Keratinocyte (primary cell): ENCODE measurements around the gene GNAT2. TPM values are rescaled to one million over a fixed set of nuclear protein-coding genes. Genes with fewer than 3 reads are reported as not detected.

ENCODE experiments used
- DNase-seq: peaks from one replicate; pipeline ENCODE4 v3.0.0-alpha.2; 2011; ENCODE audit warnings: low read depth, missing footprints, low spot score
- FAIRE-seq: peaks from 2 replicates; lab custom pipeline; 2011; peaks lifted over from hg19 to GRCh38; lab: Jason Lieb, UNC
- H2AFZ ChIP-seq: 2 replicates; pipeline ENCODE4 v1.6.0; 2012; ENCODE audit warnings: low read length, control low read depth, inconsistent platforms; ENCODE audit not compliant: control insufficient read depth
- H3K27ac ChIP-seq: 2 replicates; pipeline ENCODE4 v1.5.1; 2011; ENCODE audit warnings: low read length; ENCODE audit not compliant: control insufficient read depth, insufficient read depth
- H3K27me3 ChIP-seq: 3 replicates; pipeline ENCODE4 v1.6.0; 2011; ENCODE audit warnings: low read length; ENCODE audit not compliant: control insufficient read depth, insufficient read depth; ENCODE audit errors: extremely low read depth
- H3K36me3 ChIP-seq, 2 experiments: 2 replicates in 1 of 2; 3 replicates in 1 of 2; pipeline ENCODE4 v1.5.1; 2011; ENCODE audit warnings: low read length in 2 of 2, mild to moderate bottlenecking in 1 of 2; ENCODE audit not compliant: control insufficient read depth in 2 of 2, insufficient read depth in 2 of 2; ENCODE audit errors: extremely low read depth in 1 of 2
- H3K4me1 ChIP-seq: 3 replicates; pipeline ENCODE4 v1.5.1; 2011; ENCODE audit warnings: low read length; ENCODE audit not compliant: control insufficient read depth, insufficient read depth; ENCODE audit errors: extremely low read depth
- H3K4me2 ChIP-seq: 3 replicates; pipeline ENCODE4 v1.6.0; 2011; ENCODE audit warnings: low read depth, low read length; ENCODE audit not compliant: control insufficient read depth, insufficient read depth; ENCODE audit errors: extremely low read depth
- H3K4me3 ChIP-seq, 3 experiments: fragments of 200-600 bp in 1 of 3; sonication (generic) in 1 of 3; 2 replicates in 2 of 3; 3 replicates in 1 of 3; pipeline ENCODE4 v1.5.1; 2011 to 2016; ENCODE audit warnings: low read length in 3 of 3, mild to moderate bottlenecking in 3 of 3, control low read depth in 2 of 3, inconsistent platforms in 1 of 3, low read depth in 1 of 3, mixed read lengths in 1 of 3, mixed run types in 1 of 3, moderate library complexity in 1 of 3; ENCODE audit not compliant: control insufficient read depth in 2 of 3, insufficient read depth in 2 of 3; ENCODE audit errors: extremely low read depth in 1 of 3
- H3K79me2 ChIP-seq: 2 replicates; pipeline ENCODE4 v1.6.0; 2012; ENCODE audit warnings: low read length; ENCODE audit not compliant: control insufficient read depth, insufficient read depth
- H3K9ac ChIP-seq: 3 replicates; pipeline ENCODE4 v1.6.0; 2011; ENCODE audit warnings: low read length; ENCODE audit not compliant: control insufficient read depth, insufficient read depth; ENCODE audit errors: extremely low read depth
- H3K9me1 ChIP-seq: 3 replicates; pipeline ENCODE4 v1.6.0; 2011; ENCODE audit warnings: low read length; ENCODE audit not compliant: control insufficient read depth, insufficient read depth; ENCODE audit errors: extremely low read depth
- H3K9me3 ChIP-seq: 2 replicates; pipeline ENCODE4 v1.5.1; 2012; ENCODE audit warnings: low read depth, low read length; ENCODE audit not compliant: control insufficient read depth
- H4K20me1 ChIP-seq: 3 replicates; pipeline ENCODE4 v1.6.0; 2011; ENCODE audit warnings: low read length; ENCODE audit not compliant: control insufficient read depth, insufficient read depth; ENCODE audit errors: extremely low read depth
- EZH2 ChIP-seq: IDR thresholded peaks from one replicate; pipeline ENCODE4 v1.6.1; 2012; ENCODE audit warnings: inconsistent platforms, mild to moderate bottlenecking, low read length, moderate library complexity
- dilution Hi-C: fragments of 300-500 bp; cut with MboI; formaldehyde crosslinking; loops from one replicate; pipeline ENCODE4 v1.7.0; 2020; ENCODE audit warnings: low sequenced_read_pairs; ENCODE audit not compliant: extremely low pct_ligation_motif_present
- polyA plus RNA-seq, 5 experiments: library from polyadenylated mRNA; depleted of rRNA in 3 of 5; stranded (reverse) in 3 of 5; stranded (forward) in 1 of 5; unstranded in 1 of 5; fragments of >200 nt; gene quantifications; 1 replicate in 1 of 5; 2 replicates in 3 of 5; 3 replicates in 1 of 5; pipeline versions ENCODE4 v1.2.1 to v1.2.3, GENCODE V29; 2011 to 2012; ENCODE audit warnings: missing spikeins in 2 of 5, low read depth in 1 of 5, low replicate concordance in 1 of 5
- TF ChIP-seq, protein P1 (sequence below), 3 experiments: IDR thresholded peaks in 1 of 3; conservative IDR thresholded peaks in 1 of 3; optimal IDR thresholded peaks in 1 of 3; 2 replicates in 2 of 3; 3 replicates in 1 of 3; pipeline versions ENCODE3 to v1.5.1; 2011; ENCODE audit warnings: low read length in 3 of 3, mild to moderate bottlenecking in 3 of 3, moderate library complexity in 2 of 3, control low read depth in 1 of 3, inconsistent platforms in 1 of 3; ENCODE audit not compliant: insufficient read depth in 2 of 3; ENCODE audit errors: extremely low read depth in 1 of 3

The GNAT2 gene
- polyA plus RNA-seq, 1 donor (not counting 4 experiments of a cell fraction or from before 2014, with no cell fraction given) = 0.17 TPM

DNA sequence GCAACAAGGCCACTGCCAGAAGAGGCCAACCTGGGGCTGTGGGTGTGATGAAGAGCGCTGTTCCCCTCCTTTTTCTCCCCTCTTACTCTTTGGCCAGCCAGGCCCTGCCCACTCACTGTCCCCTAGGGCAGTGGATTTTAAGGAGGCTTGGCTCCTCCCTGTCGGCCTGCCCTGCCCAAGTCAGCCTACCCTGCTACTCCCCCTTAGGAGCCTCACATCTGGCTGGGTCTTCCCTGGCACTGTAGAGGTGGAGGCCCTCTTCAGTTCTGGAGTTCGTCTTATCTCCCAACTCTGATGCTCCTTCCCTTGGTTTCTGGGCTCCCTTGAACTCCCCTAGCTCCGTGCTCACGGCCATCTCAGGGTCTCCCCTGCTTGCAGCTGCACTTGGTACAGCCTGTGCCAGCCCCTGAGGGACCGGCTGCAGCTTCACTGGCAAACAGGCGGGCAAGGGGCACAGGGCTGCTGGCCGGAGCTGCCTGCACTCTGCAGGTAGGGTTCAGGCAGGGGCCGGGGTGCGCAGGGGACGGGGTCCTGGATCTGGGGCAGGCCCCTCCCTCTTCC lies 4.3 kb upstream of the GNAT2 start:
- Histone ChIP-seq H3K4me3 (no peak overlapping the region), H3K9ac (no peak overlapping the region), H3K27ac (no peak overlapping the region), H3K4me1 (peaks cover 20% of the 10 kb centered on the region), H3K79me2 (peaks cover 50% of the 10 kb centered on the region), H4K20me1 (no peaks in the 10 kb centered on the region), H3K4me2 (no peak overlapping the region), H2AFZ (no peak overlapping the region), H3K9me1 (no peaks in the 10 kb centered on the region), H3K27me3 (no peaks in the 10 kb centered on the region), H3K36me3 (peaks cover 7 to 9% of the 10 kb centered on the region in 2 experiments), H3K9me3 (no peaks in the 10 kb centered on the region)
- TF ChIP-seq, protein P1, sequence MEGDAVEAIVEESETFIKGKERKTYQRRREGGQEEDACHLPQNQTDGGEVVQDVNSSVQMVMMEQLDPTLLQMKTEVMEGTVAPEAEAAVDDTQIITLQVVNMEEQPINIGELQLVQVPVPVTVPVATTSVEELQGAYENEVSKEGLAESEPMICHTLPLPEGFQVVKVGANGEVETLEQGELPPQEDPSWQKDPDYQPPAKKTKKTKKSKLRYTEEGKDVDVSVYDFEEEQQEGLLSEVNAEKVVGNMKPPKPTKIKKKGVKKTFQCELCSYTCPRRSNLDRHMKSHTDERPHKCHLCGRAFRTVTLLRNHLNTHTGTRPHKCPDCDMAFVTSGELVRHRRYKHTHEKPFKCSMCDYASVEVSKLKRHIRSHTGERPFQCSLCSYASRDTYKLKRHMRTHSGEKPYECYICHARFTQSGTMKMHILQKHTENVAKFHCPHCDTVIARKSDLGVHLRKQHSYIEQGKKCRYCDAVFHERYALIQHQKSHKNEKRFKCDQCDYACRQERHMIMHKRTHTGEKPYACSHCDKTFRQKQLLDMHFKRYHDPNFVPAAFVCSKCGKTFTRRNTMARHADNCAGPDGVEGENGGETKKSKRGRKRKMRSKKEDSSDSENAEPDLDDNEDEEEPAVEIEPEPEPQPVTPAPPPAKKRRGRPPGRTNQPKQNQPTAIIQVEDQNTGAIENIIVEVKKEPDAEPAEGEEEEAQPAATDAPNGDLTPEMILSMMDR (optimal IDR thresholded peaks at IDR 0.05 in 1 of 3, IDR thresholded peaks at IDR 0.05 in 1 of 3, conservative IDR thresholded peaks at IDR 0.05 in 1 of 3; ENCODE audit: extremely low read depth in 1 of 3, insufficient read depth in 2 of 3, low read length in 3 of 3) = no peak
- no peak for TF ChIP-seq EZH2
- no peak for DNase-seq
- dilution Hi-C loops = no loop called here
- FAIRE-seq = no peak

DNA sequence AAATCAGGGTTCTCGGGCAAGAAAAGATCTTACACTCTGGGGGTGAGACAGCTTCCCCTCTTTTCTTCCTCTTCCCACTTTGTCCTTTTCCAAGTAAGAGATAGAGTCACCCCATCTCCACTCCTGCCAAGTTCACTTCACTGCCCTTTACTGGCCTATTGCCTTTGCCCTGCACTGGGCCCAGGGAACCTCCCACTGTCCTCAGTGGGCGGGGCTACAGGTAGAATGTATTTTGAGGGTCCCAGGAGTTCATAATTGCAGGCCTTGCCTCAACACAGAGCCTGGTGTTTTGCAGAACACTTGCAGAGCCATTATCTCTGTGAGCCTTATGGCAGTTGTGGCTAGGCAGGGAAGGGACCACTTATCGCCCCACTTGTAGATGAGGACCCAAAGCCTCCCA lies 3.5 kb upstream of the GNAT2 start:
- Histone ChIP-seq H3K27ac (no peak overlapping the region), H4K20me1 (no peaks in the 10 kb centered on the region), H3K9me3 (no peaks in the 10 kb centered on the region), H2AFZ (no peak overlapping the region), H3K4me1 (peaks cover 20% of the 10 kb centered on the region), H3K9me1 (no peaks in the 10 kb centered on the region), H3K4me2 (no peak overlapping the region), H3K27me3 (no peaks in the 10 kb centered on the region), H3K9ac (no peak overlapping the region), H3K79me2 (peaks cover 50% of the 10 kb centered on the region), H3K36me3 (peaks cover 4 to 5% of the 10 kb centered on the region in 2 experiments), H3K4me3 (no peak overlapping the region)
- dilution Hi-C loops = no loop called here
- TF ChIP-seq, protein P1 (optimal IDR thresholded peaks at IDR 0.05 in 1 of 3, IDR thresholded peaks at IDR 0.05 in 1 of 3, conservative IDR thresholded peaks at IDR 0.05 in 1 of 3; ENCODE audit: extremely low read depth in 1 of 3, insufficient read depth in 2 of 3, low read length in 3 of 3) = no peak
- TF ChIP-seq EZH2 = no peak
- FAIRE-seq (no peak), DNase-seq (no peak)
